Measurements from ENCODE around the gene TLE2. TPM values are rescaled to one million over a fixed set of nuclear protein-coding genes. Genes with fewer than 3 reads are reported as not detected.

Gene TLE2
- total and polyA plus RNA-seq, 9 of the 15 experiments (the other 6 are each of a cell fraction or from before 2014, with no cell fraction given), result 0.35 to 13.1 (median 6.2) TPM

- Histone ChIP-seq H3K27ac (ENCODE audit: extremely low read depth, low read depth, low read length) (no peak overlapping the region), H3K36me3 (ENCODE audit: control insufficient read depth, insufficient read depth, low read length) (no peaks in the 10 kb centered on the region), H3K9me3 (replicated peaks; ENCODE audit: control insufficient read depth, insufficient read depth, low read depth, low read length) (no peaks in the 10 kb centered on the region), H3K4me2 (ENCODE audit: insufficient read depth, low read length) (no peak overlapping the region), H3K79me2 (ENCODE audit: control insufficient read depth, insufficient read depth, low read length) (no peaks in the 10 kb centered on the region), H3K9me1 (ENCODE audit: control insufficient read depth, insufficient read depth, low read length) (no peaks in the 10 kb centered on the region), H2AFZ (ENCODE audit: low read depth, low read length) (no peak overlapping the region), H3K9ac (ENCODE audit: insufficient read depth in 1 of 2, low read depth in 2 of 2, low read length in 2 of 2) (peak overlapping the region in 1 of 2 experiments; percentile 81; a peak in 2 of 4 replicates), H3K4me3 (no peak overlapping the region), H4K20me1 (replicated peaks; ENCODE audit: control insufficient read depth, insufficient read depth, low read length) (no peaks in the 10 kb centered on the region), H3K4me1 (replicated peaks in 1 of 2; ENCODE audit: control insufficient read depth in 2 of 2, insufficient read depth in 2 of 2, low read length in 2 of 2) (peaks cover 0 to 35% of the 10 kb centered on the region in 2 experiments; a peak in 2 of 5 replicates), H3K27me3 (ENCODE audit: control insufficient read depth in 2 of 2, insufficient read depth in 2 of 2, low read length in 2 of 2) (peaks cover 0 to 20% of the 10 kb centered on the region in 2 experiments; a peak in 2 of 5 replicates)
- BruUV-seq (replicated peaks), result no TSS peak
- FAIRE-seq, result no peak
- ChIA-PET POLR2A (interaction anchor here (0.6 to 1.6 kb wide), 5 partner anchors 8 to 681 kb away, joined by 3 to 5 read pairs (median 3); partner anchors contain the start of gene TLE6), CTCF (ENCODE audit: low intra/inter-chr PET ratio) (no interaction called here)
- intact Hi-C loops (cut with micrococcal nuclease) (no loop called here), in situ Hi-C loops (cut with MboI) (no loop called here)
- peak; percentile 87 for TF ChIP-seq RFX1 (IDR thresholded peaks at IDR 0.05)
- TF ChIP-seq ZNF3 (CRISPR knock-in tag; IDR thresholded peaks at IDR 0.05), result no peak
- ATAC-seq, result peak; percentile 30; the same call in 2 of the 3 replicates
- DNase-seq (ENCODE audit: extremely low read depth in 1 of 4, low spot score in 3 of 4), result peak in 1 of 4 experiments; percentile 23
- 9% methylated on average over 20 of the region's 20 CpGs for WGBS (ENCODE audit: insufficient coverage, low coverage, missing lambda C conversion rate)
Observed at GRCh38 chr19:2986951-2987524, 42.0 kb downstream of the TLE2 start.

GRCh38 chr19:2984215-2984528, 44.9 kb downstream of the TLE2 start:
- Histone ChIP-seq H3K4me3 (no peak overlapping the region; the same call in 1 of the 2 replicates), H3K4me2 (ENCODE audit: insufficient read depth, low read length) (peak overlapping the region; percentile 38; the same call in 1 of the 2 replicates)
- no peak for FAIRE-seq
- TF ChIP-seq NFIX (CRISPR knock-in tag; IDR thresholded peaks at IDR 0.05; ENCODE audit: low read depth) (no peak), DLX4 (CRISPR knock-in tag; IDR thresholded peaks at IDR 0.05) (no peak), MAFG (tag; conservative IDR thresholded peaks at IDR 0.05) (no peak), PCBP2 (IDR thresholded peaks at IDR 0.05; ENCODE audit: low read depth, low read length, poor library complexity, severe bottlenecking) (no peak), RBM15 (IDR thresholded peaks at IDR 0.05; ENCODE audit: insufficient read depth, low read length) (no peak), THRAP3 (IDR thresholded peaks at IDR 0.05; ENCODE audit: borderline replicate concordance) (no peak), EGR1 (conservative IDR thresholded peaks at IDR 0.05) (no peak), ZC3H11A (IDR thresholded peaks at IDR 0.05; ENCODE audit: low read depth, low read length) (no peak), ZNF316 (IDR thresholded peaks at IDR 0.05) (no peak), ZNF76 (CRISPR knock-in tag; IDR thresholded peaks at IDR 0.05; ENCODE audit: borderline replicate concordance) (no peak), HMG20A (CRISPR knock-in tag; conservative IDR thresholded peaks at IDR 0.05) (no peak), BCOR (IDR thresholded peaks at IDR 0.05) (no peak), TAF15 (IDR thresholded peaks at IDR 0.05; ENCODE audit: low read depth, low read length) (no peak), SLC30A9 (CRISPR knock-in tag; IDR thresholded peaks at IDR 0.05) (no peak), BRD9 (IDR thresholded peaks at IDR 0.05; ENCODE audit: low read depth, partially characterized antibody) (no peak)

More at GRCh38 chr19:2984215-2984528, 44.9 kb downstream of the TLE2 start:
- intact Hi-C loops (cut with micrococcal nuclease), result no loop called here
- DNase-seq (ENCODE audit: extremely low read depth in 1 of 4, low spot score in 3 of 4) (no peak), ATAC-seq (no peak)
- ChIA-PET CTCF (ENCODE audit: low intra/inter-chr PET ratio) (no interaction called here), POLR2A (no interaction called here)
- Histone ChIP-seq H3K27me3 (ENCODE audit: control insufficient read depth in 2 of 2, insufficient read depth in 2 of 2, low read length in 2 of 2) (peaks cover 0 to 15% of the 10 kb centered on the region in 2 experiments; a peak in 2 of 5 replicates), H3K27ac (ENCODE audit: extremely low read depth, low read depth, low read length) (no peak overlapping the region), H3K79me2 (ENCODE audit: control insufficient read depth, insufficient read depth, low read length) (no peaks in the 10 kb centered on the region), H3K9me1 (ENCODE audit: control insufficient read depth, insufficient read depth, low read length) (no peaks in the 10 kb centered on the region), H3K9ac (ENCODE audit: insufficient read depth in 1 of 2, low read depth in 2 of 2, low read length in 2 of 2) (peak overlapping the region in 1 of 2 experiments; percentile 42; a peak in 1 of 4 replicates), H3K36me3 (ENCODE audit: control insufficient read depth, insufficient read depth, low read length) (no peaks in the 10 kb centered on the region), H2AFZ (ENCODE audit: low read depth, low read length) (peak overlapping the region; percentile 47; the same call in 1 of the 2 replicates), H3K4me1 (replicated peaks in 1 of 2; ENCODE audit: control insufficient read depth in 2 of 2, insufficient read depth in 2 of 2, low read length in 2 of 2) (peaks cover 0 to 35% of the 10 kb centered on the region in 2 experiments; a peak in 2 of 5 replicates), H3K9me3 (replicated peaks; ENCODE audit: control insufficient read depth, insufficient read depth, low read depth, low read length) (no peaks in the 10 kb centered on the region), H4K20me1 (replicated peaks; ENCODE audit: control insufficient read depth, insufficient read depth, low read length) (no peaks in the 10 kb centered on the region)
- in situ Hi-C loops (cut with MboI), result no loop called here
- WGBS (ENCODE audit: insufficient coverage, low coverage, missing lambda C conversion rate), result 6% methylated on average over 7 of the region's 14 CpGs
- no TSS peak for BruUV-seq (replicated peaks)
